ENCODE measurements around the gene RAD51B.

RAD51B gene

DNA sequence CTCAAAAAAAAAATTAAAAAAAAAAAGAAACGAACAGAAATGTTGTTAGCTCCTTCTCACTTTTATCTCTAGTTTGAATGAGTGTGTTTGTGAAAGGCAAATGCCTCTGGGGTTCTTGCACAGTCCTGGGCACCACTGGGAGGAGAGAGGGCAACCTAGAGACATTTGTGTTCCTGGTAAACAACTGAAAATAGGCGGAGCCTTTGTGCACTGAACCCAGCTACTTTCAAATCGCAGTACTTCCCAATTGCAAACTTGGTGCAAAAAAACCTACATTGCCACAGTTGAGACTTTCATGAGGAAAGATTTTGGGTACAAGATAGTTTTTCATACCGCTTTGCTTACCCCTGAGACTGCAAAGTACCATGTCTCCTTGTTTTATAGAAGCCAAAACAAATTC is 543.3 kb downstream of the RAD51B start:
- TF ChIP-seq, protein P1, sequence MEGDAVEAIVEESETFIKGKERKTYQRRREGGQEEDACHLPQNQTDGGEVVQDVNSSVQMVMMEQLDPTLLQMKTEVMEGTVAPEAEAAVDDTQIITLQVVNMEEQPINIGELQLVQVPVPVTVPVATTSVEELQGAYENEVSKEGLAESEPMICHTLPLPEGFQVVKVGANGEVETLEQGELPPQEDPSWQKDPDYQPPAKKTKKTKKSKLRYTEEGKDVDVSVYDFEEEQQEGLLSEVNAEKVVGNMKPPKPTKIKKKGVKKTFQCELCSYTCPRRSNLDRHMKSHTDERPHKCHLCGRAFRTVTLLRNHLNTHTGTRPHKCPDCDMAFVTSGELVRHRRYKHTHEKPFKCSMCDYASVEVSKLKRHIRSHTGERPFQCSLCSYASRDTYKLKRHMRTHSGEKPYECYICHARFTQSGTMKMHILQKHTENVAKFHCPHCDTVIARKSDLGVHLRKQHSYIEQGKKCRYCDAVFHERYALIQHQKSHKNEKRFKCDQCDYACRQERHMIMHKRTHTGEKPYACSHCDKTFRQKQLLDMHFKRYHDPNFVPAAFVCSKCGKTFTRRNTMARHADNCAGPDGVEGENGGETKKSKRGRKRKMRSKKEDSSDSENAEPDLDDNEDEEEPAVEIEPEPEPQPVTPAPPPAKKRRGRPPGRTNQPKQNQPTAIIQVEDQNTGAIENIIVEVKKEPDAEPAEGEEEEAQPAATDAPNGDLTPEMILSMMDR (IDR thresholded peaks at IDR 0.05; ENCODE audit: low read length, missing control alignments) = no peak
- no peak for DNase-seq (ENCODE audit: low read depth)
- H3K4me3 ChIP-seq (replicated peaks; ENCODE audit: low read depth, low read length) = no peak overlapping the region

DNA sequence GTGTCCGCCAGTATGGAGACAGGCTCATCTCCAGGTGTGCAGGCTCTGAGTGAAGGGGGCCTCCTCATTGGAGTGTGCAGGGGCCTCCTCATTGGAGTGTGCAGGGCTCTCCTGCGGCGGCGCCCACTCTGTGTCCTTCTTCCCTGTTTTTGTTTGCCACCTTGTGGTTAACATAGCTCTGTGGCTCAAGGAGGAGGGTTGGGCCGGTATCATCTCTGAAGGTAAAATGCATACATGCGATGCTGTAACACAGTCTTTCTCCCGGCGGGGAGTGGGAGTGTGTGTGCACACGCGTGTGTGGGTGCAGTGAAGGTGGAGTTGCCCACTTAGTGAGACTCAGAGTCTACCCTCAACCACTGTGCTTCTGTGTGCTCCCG is 543.9 kb downstream of the RAD51B start:
- TF ChIP-seq, protein P1 (IDR thresholded peaks at IDR 0.05; ENCODE audit: low read length, missing control alignments) = no peak
- DNase-seq (ENCODE audit: low read depth) = no peak
- no peak overlapping the region for H3K4me3 ChIP-seq (replicated peaks; ENCODE audit: low read depth, low read length)

DNA sequence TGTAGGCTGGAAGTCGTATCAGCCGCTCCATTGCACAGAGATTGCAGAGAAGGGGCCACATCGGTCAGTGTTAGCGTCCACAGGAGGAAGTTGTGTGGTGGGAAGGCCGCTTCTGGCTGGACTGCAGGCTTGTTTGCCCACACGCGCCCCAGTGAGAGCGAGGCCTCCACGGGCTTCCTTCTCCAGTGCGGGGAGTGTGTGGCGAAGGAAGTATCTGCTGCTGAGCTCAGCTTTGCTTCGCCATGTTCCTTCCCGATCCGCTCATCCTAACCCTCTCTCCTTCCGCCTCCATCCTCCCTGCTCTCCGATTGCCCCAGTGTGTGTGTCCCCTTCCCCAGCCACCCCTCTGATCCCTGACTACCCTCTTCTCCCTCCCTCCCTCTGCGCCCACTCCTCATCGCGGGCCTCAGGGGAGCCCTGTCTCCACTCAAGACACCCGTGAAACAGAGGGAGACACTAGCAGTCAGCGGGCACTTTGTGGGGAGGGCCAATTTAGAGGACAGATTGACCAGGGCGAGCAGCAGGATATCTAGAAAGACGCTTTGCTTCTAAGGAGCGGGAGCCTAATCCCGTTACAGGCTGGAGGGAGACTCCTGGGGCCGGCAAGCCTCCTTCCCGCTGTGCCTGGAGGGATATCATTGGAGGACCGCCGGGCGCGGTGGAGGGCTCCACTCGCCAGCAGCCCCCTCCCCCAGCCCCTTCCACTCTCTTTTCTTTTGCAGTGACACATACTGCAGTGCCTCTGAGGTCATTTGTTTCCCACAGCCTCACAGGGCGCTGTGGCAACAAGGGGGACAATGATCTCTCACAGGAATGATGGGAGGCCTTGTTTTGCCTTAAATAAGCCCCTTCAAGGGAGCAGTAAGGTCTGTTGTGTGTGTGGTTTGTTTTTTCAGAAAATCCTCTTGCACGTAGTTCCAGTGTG is 544.5 kb downstream of the RAD51B start:
- DNase-seq (ENCODE audit: low read depth) = peak; percentile 61
- TF ChIP-seq, protein P1 (IDR thresholded peaks at IDR 0.05; ENCODE audit: low read length, missing control alignments) = no peak
- H3K4me3 ChIP-seq (replicated peaks; ENCODE audit: low read depth, low read length) = no peak overlapping the region

DNA sequence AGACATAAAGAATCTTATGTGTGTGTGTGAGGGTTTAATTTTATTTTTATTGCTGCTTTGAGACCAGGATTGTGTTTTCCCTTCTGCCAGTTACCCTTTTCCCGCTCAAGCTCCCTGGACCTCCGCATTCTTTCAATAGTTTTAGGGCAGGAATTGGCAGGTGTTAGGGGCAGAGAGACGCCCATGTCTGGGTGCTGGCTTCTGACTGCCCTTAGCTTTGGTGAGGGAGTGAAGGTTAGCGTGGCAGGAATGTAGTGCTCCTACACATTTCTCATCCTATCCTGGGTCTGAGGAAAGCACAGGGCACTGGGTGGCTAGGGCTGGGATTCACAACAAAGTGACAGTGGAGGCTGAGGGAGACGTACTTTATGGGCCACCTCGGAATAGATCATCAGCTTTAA is 545.2 kb downstream of the RAD51B start:
- DNase-seq (ENCODE audit: low read depth) = peak; percentile 36
- TF ChIP-seq, protein P1 (IDR thresholded peaks at IDR 0.05; ENCODE audit: low read length, missing control alignments) = no peak
- H3K4me3 ChIP-seq (replicated peaks; ENCODE audit: low read depth, low read length) = no peak overlapping the region

DNA sequence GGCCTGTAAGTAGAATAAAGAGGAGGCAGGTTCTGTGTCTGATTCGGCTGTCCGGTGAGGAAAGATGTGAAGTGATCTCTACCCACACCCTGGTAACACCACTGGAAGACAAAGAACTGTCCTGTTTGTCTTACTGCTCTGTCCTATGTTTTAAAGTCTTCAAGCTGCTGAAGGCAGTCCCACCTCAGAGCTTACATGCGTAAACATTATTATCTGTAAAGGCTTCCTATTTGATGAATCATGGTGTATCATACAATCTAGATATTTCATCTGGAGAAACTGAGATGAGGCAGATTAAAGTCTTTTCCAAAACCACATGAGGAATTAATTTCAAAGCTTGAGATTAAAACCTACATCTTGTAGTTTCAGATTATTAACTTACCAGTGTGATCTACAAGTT is 545.6 kb downstream of the RAD51B start:
- DNase-seq (ENCODE audit: low read depth) = peak; percentile 51
- TF ChIP-seq, protein P1 (IDR thresholded peaks at IDR 0.05; ENCODE audit: low read length, missing control alignments) = no peak
- no peak overlapping the region for H3K4me3 ChIP-seq (replicated peaks; ENCODE audit: low read depth, low read length)

DNA sequence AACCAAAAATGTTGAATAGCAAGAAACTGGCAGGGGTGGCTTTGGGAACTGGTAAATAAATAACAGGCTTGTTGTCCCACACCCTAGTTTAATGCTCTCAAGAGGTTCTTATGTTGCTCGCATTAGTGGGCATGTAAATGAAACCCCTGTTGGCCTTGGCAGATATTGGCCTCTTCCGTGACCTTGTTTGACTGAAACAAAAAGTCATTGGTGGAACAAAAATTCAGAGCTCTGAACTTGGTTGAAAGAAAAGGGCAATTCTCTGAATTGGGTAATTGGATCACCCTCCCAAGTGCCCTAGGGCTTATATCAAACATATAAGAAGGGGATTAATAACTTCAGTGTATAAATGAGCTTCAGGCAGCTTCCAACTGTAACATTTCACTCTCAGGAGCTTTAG is 547.1 kb downstream of the RAD51B start:
- TF ChIP-seq, protein P1 (IDR thresholded peaks at IDR 0.05; ENCODE audit: low read length, missing control alignments) = no peak
- DNase-seq (ENCODE audit: low read depth) = no peak
- no peak overlapping the region for H3K4me3 ChIP-seq (replicated peaks; ENCODE audit: low read depth, low read length)

DNA sequence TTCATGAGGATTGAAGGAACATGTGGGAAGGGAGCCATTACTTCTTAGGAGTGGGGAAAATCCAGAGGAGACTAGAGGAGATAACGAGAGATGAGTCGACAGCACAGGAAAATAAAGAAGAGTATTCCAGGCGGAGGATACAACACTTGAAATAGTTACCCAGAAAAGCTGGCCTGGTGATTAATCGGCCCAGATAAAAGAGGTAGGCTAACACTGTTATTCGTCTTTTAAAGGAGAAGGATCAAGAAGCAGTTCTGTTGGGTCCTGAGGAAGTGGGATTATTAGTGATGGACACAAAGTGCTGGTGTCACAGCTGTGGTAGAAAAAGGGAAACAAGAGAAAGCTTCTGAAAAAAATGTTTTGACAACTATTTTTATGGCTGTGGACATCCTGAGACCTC is 548.0 kb downstream of the RAD51B start:
- no peak overlapping the region for H3K4me3 ChIP-seq (replicated peaks; ENCODE audit: low read depth, low read length)
- TF ChIP-seq, protein P1 (IDR thresholded peaks at IDR 0.05; ENCODE audit: low read length, missing control alignments) = no peak
- DNase-seq (ENCODE audit: low read depth) = no peak
